ENCODE results near the gene LTC4S. TPM values are rescaled to one million over a fixed set of nuclear protein-coding genes. Genes with fewer than 3 reads are reported as not detected.

Gene LTC4S
- polyA plus RNA-seq, 2 of the 4 experiments (the other 2 are of a cell fraction), result not detected

DNA sequence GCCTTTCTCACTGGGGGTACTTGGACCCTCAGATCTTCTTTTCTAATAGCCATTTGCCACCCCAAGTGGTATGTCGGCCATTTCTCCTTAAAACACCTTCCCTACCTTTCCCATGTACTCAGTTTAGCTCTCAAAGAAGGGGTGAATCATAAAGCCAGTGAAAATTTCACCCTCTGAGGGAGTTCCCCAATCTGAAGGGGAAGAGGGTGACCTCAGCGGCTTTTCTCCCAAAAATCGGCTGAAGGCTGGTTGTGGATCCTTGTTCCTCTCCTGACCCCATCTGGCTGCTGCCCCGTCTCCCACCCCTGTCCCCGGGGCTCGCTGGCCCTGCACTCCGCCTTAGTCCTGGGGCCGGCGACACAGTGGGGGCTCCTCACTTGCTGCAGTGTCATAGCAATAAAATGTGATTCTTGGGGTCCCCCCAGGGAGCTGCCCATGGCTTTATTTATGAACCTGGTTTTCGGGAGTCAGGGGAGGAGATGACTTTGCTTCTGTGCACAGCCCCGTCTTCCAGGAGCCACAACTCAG lies 17.3 kb upstream of the LTC4S start:
- H3K27ac ChIP-seq, result no peak overlapping the region
- POLR2A ChIA-PET, result no interaction called here
- no peak overlapping the region for H3K4me2 ChIP-seq
- no peaks in the 10 kb centered on the region for H3K4me1 ChIP-seq
- CTCF ChIA-PET, result interaction anchor here (1.0 to 9.3 kb wide), 5 partner anchors 8 to 73 kb away, joined by 3 to 68 read pairs (median 13); partner anchors contain the start of gene LTC4S
- 92% methylated on average over 11 of the region's 11 CpGs for WGBS (ENCODE audit: missing lambda C conversion rate)
- DNase-seq (ENCODE audit: low read depth in 1 of 2, low spot score in 1 of 2) (no peak), FAIRE-seq (no peak), ATAC-seq (no peak)
- TF ChIP-seq, protein P1, sequence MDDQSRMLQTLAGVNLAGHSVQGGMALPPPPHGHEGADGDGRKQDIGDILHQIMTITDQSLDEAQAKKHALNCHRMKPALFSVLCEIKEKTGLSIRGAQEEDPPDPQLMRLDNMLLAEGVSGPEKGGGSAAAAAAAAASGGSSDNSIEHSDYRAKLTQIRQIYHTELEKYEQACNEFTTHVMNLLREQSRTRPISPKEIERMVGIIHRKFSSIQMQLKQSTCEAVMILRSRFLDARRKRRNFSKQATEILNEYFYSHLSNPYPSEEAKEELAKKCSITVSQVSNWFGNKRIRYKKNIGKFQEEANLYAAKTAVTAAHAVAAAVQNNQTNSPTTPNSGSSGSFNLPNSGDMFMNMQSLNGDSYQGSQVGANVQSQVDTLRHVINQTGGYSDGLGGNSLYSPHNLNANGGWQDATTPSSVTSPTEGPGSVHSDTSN (IDR thresholded peaks at IDR 0.05), result no peak
- no peak for TF ChIP-seq NR3C1 (IDR thresholded peaks at IDR 0.05)
- no peak for TF ChIP-seq HOXB5 (CRISPR knock-in tag; IDR thresholded peaks at IDR 0.05)
- no peak for TF ChIP-seq CEBPB (IDR thresholded peaks at IDR 0.05)
- no peak for TF ChIP-seq NPAS2 (CRISPR knock-in tag; IDR thresholded peaks at IDR 0.05; ENCODE audit: borderline replicate concordance)
- no peaks in the 10 kb centered on the region for H3K9me3 ChIP-seq
- no peak overlapping the region for H3K4me3 ChIP-seq

DNA sequence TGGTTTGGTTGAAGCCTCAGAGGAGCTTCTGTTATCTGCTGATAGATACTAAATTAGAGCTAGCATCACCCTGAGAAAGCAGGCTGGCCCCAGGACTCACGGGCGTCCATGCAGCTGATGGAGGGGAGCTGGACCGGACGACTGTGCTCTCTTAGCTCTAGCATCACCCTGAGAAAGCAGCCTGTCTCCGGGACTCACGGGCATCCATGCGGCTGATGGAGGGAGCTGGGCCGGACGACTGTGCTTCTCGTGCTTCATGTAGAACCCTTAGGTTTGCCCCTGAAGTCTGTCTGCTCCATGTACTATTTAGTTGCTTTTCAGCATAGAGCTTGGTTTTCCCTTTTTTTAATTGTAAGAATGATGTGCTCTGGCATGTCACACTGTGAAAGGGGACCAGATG lies 16.3 kb upstream of the LTC4S start:
- TF ChIP-seq, protein P2, sequence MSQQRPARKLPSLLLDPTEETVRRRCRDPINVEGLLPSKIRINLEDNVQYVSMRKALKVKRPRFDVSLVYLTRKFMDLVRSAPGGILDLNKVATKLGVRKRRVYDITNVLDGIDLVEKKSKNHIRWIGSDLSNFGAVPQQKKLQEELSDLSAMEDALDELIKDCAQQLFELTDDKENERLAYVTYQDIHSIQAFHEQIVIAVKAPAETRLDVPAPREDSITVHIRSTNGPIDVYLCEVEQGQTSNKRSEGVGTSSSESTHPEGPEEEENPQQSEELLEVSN (IDR thresholded peaks at IDR 0.05; ENCODE audit: borderline replicate concordance, low read depth), result no peak
- Histone ChIP-seq H3K9me3 (no peaks in the 10 kb centered on the region), H3K4me1 (no peaks in the 10 kb centered on the region), H3K4me2 (no peak overlapping the region), H3K4me3 (no peak overlapping the region), H3K27ac (no peak overlapping the region)
- FAIRE-seq (no peak), ATAC-seq (no peak), DNase-seq (ENCODE audit: low read depth in 1 of 2, low spot score in 1 of 2) (no peak)
- CTCF ChIA-PET, result interaction anchor here (0.8 to 9.3 kb wide), 6 partner anchors 9 to 74 kb away, joined by 3 to 68 read pairs (median 9); partner anchors contain the start of gene LTC4S
- 90% methylated on average over 10 of the region's 10 CpGs for WGBS (ENCODE audit: missing lambda C conversion rate)
- POLR2A ChIA-PET, result no interaction called here

DNA sequence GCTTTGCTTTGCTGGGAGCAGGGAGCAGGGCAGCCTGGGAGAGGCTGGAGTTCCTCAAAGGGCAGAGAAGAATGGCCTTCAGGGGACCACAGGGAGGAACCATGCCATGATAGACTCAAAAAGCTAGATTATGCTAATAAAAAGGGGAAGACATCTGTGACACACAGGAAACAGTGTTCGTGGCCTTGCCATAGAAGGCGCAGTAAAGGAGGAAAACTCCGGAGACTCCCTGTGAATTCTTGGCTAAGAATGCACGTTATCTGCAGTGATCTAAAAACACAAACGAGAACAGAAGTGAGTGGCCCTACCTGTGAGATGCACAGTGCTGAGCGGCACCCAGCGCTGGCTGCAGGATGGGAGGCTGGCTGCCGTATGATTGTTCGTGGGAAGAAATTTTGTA lies 15.9 kb upstream of the LTC4S start:
- ChIA-PET CTCF (interaction anchor here (0.8 to 9.3 kb wide), 5 partner anchors 9 to 18 kb away, joined by 4 to 68 read pairs (median 13); partner anchors contain the start of gene LTC4S), POLR2A (no interaction called here)
- 91% methylated on average over 9 of the region's 9 CpGs for WGBS (ENCODE audit: missing lambda C conversion rate)
- TF ChIP-seq SREBF2 (IDR thresholded peaks at IDR 0.05) (no peak), NR3C1 (IDR thresholded peaks at IDR 0.05) (no peak), MAZ (IDR thresholded peaks at IDR 0.05; ENCODE audit: borderline replicate concordance, low read depth, low read length) (no peak), CHD4 (IDR thresholded peaks at IDR 0.05; ENCODE audit: borderline replicate concordance) (no peak), POLR2AphosphoS2 (conservative IDR thresholded peaks at IDR 0.05; ENCODE audit: low read length) (no peak), FOSL2 (IDR thresholded peaks at IDR 0.05) (no peak), FOSL2 (CRISPR knock-in tag; IDR thresholded peaks at IDR 0.05) (no peak)
- TF ChIP-seq, protein P3, sequence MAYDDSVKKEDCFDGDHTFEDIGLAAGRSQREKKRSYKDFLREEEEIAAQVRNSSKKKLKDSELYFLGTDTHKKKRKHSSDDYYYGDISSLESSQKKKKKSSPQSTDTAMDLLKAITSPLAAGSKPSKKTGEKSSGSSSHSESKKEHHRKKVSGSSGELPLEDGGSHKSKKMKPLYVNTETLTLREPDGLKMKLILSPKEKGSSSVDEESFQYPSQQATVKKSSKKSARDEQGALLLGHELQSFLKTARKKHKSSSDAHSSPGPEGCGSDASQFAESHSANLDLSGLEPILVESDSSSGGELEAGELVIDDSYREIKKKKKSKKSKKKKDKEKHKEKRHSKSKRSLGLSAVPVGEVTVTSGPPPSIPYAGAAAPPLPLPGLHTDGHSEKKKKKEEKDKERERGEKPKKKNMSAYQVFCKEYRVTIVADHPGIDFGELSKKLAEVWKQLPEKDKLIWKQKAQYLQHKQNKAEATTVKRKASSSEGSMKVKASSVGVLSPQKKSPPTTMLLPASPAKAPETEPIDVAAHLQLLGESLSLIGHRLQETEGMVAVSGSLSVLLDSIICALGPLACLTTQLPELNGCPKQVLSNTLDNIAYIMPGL (CRISPR knock-in tag; IDR thresholded peaks at IDR 0.05; ENCODE audit: borderline replicate concordance), result no peak
- TF ChIP-seq, protein P4, sequence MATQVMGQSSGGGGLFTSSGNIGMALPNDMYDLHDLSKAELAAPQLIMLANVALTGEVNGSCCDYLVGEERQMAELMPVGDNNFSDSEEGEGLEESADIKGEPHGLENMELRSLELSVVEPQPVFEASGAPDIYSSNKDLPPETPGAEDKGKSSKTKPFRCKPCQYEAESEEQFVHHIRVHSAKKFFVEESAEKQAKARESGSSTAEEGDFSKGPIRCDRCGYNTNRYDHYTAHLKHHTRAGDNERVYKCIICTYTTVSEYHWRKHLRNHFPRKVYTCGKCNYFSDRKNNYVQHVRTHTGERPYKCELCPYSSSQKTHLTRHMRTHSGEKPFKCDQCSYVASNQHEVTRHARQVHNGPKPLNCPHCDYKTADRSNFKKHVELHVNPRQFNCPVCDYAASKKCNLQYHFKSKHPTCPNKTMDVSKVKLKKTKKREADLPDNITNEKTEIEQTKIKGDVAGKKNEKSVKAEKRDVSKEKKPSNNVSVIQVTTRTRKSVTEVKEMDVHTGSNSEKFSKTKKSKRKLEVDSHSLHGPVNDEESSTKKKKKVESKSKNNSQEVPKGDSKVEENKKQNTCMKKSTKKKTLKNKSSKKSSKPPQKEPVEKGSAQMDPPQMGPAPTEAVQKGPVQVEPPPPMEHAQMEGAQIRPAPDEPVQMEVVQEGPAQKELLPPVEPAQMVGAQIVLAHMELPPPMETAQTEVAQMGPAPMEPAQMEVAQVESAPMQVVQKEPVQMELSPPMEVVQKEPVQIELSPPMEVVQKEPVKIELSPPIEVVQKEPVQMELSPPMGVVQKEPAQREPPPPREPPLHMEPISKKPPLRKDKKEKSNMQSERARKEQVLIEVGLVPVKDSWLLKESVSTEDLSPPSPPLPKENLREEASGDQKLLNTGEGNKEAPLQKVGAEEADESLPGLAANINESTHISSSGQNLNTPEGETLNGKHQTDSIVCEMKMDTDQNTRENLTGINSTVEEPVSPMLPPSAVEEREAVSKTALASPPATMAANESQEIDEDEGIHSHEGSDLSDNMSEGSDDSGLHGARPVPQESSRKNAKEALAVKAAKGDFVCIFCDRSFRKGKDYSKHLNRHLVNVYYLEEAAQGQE (IDR thresholded peaks at IDR 0.05), result no peak
- TF ChIP-seq, protein P5, sequence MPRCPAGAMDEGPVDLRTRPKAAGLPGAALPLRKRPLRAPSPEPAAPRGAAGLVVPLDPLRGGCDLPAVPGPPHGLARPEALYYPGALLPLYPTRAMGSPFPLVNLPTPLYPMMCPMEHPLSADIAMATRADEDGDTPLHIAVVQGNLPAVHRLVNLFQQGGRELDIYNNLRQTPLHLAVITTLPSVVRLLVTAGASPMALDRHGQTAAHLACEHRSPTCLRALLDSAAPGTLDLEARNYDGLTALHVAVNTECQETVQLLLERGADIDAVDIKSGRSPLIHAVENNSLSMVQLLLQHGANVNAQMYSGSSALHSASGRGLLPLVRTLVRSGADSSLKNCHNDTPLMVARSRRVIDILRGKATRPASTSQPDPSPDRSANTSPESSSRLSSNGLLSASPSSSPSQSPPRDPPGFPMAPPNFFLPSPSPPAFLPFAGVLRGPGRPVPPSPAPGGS (IDR thresholded peaks at IDR 0.05), result no peak
- no peak overlapping the region for H3K4me2 ChIP-seq
- ATAC-seq (no peak), DNase-seq (ENCODE audit: low read depth in 1 of 2, low spot score in 1 of 2) (no peak), FAIRE-seq (no peak)
- H3K4me3 ChIP-seq, result no peak overlapping the region
- H3K27ac ChIP-seq, result no peak overlapping the region
- H3K4me1 ChIP-seq, result no peaks in the 10 kb centered on the region
- no peaks in the 10 kb centered on the region for H3K9me3 ChIP-seq
